Activated CD4-positive, CD25-positive, alpha-beta regulatory T cell treated with anti-CD3 and anti-CD28 coated beads, Interleukin-2, amount 50 U/mL, for 16 hours (primary cell): ENCODE results near the gene ALG1.
"Not testable (repeated sequence)": the region's sequence is repeated elsewhere in the genome, so short reads cannot be mapped to it uniquely, and the experiment has no call there.

Experiments
- DNase-seq: peaks from one replicate; pipeline ENCODE4 v3.0.0-alpha.2; 2020; ENCODE audit warnings: low read depth, low spot score

The ALG1 gene

DNA sequence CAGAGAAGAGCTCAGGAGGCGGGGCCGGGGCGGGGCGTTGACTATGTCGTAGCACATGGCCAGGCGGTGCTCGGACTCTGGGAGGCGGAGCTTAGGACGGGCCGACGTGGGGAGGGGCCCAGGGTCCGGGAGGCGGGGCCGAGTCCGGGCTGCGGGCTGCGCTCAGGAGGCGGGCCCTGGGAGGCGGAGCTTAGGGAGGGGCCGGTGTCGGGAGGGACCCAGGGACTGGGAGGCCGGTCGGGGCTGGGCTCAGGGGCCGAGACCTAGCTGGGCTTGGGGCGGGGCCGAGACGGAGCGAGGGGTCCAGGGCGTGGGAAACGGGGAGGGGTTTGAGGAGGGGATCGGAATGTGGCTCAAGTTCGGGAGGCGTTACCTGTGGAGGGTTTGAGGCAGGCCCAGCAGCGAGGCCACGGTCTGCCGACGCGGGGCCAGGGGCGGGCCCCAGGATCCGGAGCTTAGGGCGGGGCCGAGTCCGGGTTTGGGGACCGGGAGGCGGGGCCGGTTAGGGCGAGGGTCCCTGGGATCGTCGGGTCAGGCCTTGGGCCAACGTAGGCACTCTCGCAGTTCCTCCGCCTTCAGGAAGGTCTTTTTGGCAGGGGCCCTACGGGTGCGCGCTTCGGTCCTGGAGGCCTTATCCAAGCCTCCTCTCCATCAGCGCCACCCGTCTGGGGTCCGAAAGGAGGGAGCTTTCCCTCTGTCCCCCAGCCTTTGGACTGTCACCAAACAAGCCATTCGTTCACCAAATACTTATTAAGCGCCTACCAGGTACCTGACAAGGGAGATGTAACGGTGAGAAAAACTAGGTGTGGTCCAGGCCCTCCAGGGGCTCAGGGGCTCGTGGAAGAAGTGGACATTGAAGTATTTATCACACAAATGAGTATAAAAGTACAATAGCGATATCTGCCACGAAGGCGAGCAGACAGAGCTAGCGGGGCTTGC lies 26.8 kb downstream of the ALG1 start:
- peak; percentile 90 for DNase-seq

DNA sequence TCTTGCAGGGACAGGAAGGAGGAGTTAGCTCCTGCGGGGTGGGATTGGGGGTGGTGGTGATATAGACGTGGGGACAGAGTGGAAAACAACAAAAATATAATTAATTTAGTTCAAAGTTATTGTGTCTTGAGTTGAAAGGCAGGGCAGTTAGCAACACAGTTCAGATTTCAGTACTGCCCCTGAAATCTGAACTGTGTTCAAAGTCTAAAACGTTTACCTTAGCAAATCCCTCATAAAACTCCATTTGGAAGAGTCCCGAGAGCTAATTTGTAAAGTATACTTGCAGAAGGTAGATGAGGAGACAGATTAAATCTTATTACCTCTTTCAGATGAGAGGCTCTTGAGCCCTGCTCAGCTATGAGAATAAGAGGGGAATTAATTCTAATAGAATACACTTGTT lies 27.5 kb downstream of the ALG1 start:
- not testable (repeated sequence) for DNase-seq

DNA sequence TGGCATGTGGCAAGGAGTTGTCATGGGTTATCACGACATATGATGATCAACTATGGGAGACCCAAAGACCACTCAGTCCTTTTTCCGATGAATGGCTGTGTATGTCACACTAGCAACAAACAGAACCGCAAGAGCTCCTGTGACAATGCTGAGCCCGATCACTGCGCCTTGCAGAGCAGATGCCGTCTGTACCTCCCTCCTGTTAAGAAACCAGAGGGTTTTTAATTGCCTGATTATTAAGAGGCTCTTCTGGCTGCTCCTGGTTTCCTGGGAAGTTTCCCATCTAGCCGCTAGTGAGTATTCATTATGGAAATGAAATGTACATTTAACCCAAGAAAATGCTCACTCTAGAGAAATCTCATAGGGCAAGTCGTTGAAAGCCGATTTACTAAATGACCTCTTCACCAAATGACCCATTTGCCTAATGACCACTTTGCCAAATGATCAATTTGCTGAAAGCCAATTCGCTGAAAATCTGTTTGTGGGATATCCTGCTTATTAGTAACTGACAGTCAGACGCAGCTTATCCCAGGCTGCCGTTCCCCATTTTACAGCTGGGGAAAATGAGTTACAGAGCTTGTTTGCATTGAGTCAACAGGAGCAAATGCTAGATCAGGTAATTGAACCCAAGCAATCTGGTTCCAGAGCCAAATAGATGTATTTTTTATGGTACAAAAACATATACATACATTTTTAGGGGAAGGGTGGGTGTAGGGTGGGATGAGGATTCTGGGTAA lies 31.8 kb downstream of the ALG1 start:
- not testable (repeated sequence) for DNase-seq

DNA sequence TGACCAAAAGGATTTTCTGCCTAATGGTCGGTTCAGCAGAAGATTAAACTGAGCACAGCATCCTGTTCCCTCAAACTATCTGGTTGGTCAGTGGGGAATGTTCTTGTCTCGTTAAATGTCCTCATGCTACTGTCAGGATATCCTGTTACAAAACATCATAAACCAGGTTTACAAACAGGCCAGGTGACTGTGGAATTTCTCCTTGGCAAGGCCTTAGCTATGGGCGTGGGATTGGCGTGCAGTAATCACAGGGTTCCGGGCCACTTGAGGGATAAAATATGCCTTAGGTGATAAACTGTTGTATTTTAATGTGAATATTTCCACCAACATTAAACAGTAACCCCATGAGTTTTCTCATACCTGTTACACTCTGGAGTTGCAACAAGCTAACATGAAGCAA lies 33.4 kb downstream of the ALG1 start:
- DNase-seq: not testable (repeated sequence)

DNA sequence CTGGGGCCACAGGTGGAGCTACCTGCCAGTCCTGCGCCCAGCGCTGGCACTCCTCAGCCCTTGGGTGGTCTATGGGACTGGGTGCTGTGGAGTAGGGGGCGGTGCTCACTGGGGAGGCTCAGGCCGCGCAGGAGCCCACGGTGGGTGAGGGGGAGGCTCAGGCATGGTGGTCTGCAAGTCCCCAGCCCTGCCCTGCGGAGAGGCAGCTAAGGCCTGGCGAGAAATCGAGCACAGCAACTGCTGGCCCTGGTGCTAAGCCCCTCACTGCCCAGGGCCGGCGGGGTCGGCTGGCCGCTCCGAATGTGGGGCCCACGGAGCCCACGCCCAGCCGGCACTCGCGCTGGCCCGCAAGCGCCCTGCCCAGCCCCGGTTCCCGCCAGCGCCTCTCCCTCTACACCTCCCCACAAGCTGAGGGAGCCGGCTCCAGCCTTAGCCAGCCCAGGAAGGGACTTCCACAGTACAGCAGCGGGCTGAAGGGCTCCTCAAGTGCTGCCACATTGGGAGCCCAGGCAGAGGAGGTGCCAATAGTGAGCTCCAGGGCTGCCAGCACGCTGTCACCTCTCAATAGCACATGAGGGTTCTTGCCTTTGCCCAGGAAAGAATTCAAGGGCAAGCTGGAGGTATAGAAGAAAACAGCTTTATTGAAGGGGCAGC lies 37.0 kb downstream of the ALG1 start:
- no peak for DNase-seq

DNA sequence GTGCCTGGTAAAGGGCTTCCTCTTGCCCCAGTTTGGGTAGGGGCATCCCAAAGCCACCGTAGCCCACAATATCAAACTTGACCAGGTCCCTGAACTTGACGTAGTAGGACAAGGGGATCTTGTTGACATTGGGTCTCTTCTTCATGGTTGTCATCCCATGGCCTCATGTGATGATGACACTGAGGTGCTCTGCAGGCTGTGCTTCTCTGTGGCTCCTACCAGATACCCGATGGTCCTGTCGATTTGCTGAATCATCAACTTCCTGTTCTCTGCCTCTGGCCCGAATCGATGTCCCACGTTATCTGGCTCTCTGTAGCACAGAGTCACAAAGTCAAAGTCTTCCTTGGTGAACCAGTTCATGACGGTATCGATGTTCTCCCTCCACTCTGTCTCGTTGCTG lies 39.3 kb downstream of the ALG1 start:
- not testable (repeated sequence) for DNase-seq

DNA sequence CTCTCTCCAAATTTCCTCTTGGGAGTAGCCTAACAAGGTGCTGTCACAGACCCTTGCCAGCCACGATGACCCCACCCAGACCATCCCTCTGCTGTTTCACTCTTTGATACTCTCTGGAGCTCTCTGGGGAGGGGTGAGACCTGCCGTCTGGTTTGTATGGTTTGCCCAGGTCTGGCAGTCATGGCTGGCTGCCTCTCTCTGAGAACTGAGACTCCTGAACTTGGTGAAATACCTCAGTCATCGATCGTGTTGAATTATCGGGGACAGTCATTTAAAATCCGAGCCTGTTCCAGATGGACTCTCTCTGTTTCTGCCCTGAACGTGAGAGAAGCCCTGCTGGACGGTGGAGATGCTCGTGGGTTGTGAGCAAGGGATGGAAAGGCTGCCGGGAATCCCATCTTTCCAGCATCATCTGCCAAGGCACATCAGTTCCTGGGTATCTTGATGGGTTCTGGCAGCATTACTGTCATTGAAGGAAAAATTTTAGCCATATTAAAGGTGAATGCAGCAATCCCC lies 45.2 kb downstream of the ALG1 start:
- DNase-seq: not testable (repeated sequence)

DNA sequence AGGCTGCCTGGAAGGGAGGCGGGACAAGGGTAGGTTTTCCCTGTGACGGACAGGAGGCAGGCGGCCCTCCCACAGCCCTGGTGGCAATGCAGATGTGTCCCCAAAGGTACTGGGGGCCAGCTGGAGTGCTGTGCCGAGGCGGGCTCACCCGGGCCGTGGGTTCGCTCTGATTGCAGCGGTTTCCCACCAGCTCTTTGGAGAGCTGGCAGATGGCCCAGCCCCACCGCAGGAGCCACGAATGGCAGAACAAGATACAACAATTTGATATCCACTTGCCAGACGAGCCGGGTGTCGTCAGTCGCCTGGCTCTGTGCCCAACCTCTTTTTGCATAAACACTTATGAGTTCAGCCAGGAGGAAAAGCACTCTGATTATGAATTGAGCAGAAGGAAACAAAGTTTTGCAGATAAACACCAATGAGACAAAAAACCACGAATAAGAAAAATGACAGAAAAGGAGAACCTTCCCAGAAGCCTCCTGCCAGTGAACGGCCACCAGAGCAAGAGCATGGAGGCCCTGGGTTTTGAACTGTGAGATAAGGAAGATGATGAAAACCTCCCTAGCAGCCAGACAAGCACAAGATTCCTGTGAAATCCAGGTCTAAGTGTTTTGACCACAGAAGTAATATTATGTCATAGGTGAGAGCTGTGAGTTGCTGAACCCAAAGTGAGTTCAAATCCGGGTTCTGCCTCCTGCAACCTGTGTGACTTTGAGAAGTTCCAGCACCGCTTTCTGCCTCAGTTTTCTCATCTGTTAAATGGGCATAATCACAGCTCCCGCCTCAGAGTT lies 45.9 kb downstream of the ALG1 start:
- not testable (repeated sequence) for DNase-seq

DNA sequence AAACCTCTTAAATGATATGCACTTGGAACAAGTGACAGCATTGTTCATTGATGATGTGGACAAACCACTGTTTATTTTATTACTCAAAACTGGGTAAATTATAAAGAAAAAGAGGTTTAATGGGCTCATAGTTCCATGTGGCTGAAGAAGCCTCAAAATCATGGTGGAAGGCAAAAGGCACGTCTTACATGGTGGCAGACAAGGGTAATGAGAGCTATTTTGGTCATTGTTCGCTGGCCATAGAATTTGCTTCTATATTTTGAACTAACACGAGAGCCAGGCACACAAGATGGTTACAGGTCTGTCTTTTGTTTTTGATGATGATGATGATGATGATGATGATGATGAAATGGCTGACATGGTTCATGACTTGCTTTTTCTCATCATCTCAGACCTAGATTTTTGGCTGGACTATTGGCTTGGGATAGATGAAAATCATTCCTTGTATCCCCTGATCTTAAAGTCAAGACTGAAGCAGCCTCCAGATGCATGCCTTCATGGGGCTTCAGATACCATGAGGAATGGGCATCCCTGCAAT lies 59.9 kb downstream of the ALG1 start:
- not testable (repeated sequence) for DNase-seq

DNA sequence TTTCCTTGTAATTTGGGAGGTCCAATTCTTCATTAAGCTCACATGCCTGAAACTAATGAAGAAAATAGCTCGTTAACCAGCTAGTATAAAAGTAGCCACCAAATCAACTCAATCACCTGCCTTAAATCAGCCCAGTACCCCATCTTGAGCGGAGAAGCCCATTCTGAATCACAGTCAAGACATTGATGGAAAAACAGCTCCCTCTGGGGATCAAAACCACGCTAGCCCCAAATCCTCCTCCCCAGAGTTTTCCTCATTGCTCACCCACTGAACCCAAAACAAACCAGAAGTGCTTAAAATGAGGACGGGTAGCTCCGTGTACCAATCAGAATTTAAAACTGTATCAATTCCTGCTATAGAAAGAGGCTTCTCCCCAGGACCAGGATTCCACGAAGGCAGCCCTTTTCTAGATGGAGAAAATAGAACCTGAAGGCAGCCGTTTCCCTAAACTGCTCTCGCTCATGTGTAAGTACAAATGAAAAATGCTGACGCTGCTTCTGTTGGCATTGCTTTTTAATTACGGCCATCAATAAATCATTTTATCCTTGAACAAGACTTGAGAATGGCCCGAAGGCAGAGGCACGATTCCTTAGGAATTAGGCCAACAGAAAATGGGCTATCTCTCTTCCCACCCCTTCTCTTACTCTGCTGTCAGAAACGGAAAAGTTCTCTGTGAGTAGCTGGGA lies 61.4 kb downstream of the ALG1 start:
- not testable (repeated sequence) for DNase-seq

DNA sequence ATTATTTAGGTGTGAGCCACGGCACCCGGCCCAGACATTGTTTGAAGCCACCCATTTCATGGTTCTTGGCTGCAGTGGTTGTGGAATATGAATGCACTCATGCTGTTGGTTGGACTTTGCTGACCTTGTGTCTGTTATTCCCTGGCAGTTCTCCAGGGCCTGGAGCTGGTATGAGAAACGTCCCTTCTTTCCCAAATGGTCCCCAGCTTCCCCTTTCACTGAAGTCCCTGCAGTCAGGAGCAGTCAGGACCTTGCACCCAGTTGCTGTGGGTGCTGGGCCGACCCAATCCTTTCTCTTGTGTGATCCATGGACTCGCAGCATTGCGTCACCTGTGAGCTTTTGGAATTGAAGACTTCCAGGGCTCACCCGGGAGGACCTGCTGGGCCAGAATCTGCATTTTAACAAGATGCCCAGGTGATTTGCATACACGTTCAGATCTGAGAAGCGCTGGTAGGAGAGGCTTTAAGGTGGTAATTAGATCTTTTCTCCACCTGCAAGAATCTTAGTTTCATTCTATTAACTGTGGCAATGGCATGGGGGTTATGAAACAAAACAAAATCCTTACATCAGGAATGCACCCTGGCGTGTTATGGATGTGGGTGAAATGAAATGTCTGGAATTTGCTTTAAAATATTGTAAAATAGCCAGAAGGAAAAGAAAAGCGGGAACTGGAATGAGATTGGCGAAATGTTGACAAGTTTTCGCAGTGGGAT lies 63.3 kb downstream of the ALG1 start:
- not testable (repeated sequence) for DNase-seq
